ENCODE data around the gene ACOT8.
A peak's percentile ranks its signal among the peaks of the same experiment; 100 is the strongest.
"Not testable (repeated sequence)": the region's sequence is repeated elsewhere in the genome, so short reads cannot be mapped to it uniquely, and the experiment has no call there.

Gene ACOT8

DNA sequence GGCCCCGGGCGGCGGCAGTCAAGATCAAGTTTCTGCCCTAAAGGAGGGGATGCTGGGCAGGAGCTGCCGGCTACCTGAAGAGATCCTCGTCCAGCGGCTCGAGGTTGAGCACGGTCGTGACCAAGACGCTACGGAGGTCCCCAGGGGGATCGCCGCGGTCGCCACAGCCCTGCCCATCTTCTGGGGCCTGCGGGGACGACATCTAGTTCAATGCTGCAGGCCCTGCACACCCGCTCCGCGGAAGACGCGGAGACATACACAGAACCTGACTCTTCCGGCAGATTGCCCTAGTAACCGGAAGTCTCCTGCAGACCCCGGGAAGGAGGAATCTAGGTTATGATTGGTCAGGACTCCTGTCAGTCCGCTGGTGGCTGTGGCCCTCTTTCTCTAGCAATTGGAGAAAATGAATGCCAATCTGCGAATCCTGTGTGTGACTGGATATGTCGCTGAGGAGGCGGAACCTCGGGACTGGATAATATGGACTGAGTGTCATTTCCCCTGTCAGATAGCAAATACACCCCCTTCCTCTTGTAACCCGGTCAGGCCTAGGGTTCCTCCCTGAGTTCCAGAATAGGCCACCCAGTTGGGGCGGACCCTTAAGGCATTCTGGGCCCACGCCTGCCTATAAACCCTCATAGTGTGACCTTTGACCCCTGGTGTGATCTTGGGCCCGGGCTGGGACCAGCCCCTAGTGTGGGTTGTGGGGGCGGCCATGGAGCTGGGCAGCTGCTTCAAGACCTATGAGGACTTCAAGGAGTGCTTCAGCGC, at the start of gene ACOT8, which contains the start of gene ZSWIM3:
Gene ACOT8, minus strand, starts transcription at position 279 of the 768 bp plus-strand sequence. Its CDS starts 77 bp downstream, at position 202.
Gene ZSWIM3, plus strand, starts transcription at position 501 of the 768 bp plus-strand sequence. Its CDS starts 212 bp downstream, at position 713.
- DNase-seq: peak; percentile 100

DNA sequence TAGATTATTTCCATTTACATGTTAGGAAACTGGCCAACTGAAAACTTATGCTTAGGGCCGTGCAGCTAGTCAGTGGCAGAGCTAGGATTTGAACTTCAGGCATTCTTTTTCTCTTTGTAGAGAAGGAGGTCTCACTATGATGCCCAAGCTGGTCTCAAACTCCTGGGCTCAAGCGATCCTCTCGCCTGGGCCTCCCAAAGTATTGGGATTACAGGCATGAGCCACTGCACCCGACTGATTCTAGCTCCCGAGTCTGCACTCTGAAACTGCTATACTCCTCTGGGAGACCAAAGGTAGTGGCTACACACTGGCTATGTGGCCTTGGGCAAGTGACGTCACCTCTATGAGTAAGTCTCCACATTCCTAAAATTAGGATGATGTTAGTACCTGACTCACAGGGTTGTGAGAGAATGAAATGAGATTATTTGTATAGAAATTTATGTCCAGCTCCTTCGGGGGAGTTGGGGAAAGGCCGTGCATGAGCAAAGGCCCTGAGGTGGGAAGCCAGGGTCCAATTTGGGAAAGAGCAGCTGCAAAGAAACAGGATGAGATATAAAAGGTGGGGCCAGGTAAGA, 48.4 kb upstream of the ACOT8 start:
- DNase-seq: no peak

DNA sequence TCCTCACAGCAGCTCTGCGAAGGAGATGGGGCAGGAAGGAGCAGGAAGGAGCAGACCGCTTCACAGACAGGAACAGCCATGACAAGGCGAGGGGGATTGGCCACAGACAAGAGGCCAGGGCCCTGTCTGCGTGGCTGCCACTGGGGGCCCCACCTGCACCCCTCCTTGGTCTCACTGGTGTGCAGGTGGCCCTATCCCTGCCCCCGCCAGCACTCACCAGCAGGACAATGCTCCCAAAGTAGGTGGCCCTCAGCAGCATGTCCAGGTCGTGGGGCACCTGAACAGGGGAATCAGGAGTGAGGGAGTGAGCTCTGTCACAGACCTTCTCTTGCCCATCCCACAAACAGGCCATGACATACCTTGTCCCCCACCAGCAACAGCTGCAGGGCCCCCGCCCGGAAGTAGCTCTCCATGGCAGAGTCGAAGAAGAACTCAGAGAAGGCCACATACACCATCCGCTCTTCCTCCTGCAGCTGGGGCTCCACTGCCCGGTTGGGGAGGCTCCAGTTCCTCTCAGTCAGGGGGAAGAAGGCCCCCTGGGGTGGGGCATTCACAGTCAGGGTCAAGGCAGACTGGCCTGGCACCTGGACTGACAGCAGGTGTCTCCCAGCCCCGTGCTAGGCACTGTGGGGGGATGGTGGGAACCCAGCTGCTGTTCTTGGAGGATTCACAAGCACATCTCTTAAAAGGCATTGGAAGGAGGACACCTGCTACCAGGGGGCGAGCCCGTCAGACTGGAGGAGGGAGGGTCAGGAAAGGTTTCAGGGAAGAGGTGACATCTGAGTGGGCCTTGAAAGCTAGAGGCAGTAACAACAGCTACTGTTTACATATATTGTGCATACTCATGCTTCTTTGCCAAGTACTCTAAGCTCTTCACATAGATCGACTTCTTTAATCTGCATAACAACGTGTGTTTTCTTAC, 47.7 kb upstream of the ACOT8 start:
- no peak for DNase-seq

GRCh38 chr20:45902199-45902701, 45.1 kb upstream of the ACOT8 start:
- DNase-seq: no peak

GRCh38 chr20:45901332-45901731, 44.1 kb upstream of the ACOT8 start:
- DNase-seq: not testable (repeated sequence)

DNA sequence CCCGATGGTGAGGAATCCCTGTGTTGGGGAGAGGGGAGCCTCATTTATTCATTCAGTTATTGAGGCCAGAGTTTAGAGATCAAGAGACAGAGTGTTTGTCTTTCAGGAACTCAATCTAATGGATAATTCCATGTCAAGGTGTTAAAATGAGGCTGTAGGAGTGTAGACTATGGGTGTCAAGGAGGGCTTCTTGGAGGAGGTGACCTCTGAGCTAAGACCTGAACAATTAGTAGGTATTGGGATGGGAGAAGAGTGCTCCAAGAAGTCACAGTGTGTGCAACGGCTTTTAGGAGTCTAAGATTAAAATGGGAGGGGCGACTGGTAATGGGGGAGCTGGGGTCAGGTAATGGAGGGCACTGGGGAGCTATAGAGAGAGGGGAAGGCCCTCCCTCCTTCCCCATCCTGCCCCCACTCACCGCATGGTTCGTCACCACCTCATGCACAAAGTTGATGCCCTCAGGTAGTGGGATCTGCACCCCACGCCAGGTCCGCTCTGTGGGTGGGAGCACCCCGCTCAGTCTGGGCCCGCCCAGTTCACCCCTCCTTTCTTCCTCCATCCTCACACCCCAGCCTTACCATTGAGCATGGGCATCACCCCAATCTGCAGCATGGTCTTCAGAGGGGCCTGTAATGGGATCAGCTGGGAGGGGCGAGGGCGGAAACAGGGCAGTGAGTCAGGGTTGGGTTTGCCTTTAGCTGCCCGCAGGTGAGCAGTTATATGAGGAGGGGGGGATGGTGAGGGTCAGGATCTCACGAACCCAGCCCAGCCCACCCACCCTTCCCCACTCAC, 42.0 kb upstream of the ACOT8 start:
- no peak for DNase-seq

- DNase-seq: no peak
These were observed 41.1 kb upstream of the ACOT8 start for GRCh38 chr20:45898285-45898684.

DNA sequence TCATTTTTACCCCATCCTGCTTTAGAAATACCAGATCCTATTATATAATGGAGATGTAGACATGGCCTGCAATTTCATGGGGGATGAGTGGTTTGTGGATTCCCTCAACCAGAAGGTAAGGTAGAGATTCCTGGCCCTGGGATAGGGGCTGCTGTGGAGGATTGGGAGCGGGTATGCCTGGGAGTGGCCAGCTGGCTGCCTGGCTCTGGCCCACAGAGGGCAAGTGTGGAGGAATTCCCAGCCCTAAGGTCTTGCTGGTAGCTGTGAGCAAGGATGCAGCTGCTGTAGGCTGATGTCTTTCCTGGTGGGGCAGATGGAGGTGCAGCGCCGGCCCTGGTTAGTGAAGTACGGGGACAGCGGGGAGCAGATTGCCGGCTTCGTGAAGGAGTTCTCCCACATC, 40.5 kb upstream of the ACOT8 start:
- DNase-seq: no peak

- DNase-seq: no peak
These were observed 40.1 kb upstream of the ACOT8 start for GRCh38 chr20:45897289-45897688.

GRCh38 chr20:45896641-45897161, 39.5 kb upstream of the ACOT8 start:
- DNase-seq: no peak

DNA sequence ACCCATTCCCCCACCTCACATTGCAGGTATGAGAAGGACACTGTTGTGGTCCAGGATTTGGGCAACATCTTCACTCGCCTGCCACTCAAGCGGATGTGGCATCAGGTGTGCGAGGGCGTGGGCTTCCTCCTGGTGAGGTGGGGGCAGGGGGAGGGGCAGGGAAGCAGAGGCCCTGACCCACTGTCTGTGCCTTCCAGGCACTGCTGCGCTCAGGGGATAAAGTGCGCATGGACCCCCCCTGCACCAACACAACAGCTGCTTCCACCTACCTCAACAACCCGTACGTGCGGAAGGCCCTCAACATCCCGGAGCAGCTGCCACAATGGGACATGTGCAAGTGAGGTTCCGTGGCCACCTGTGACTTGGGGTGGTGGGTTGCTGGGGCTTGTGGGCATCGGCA, 37.6 kb upstream of the ACOT8 start:
- no peak for DNase-seq

GRCh38 chr20:45893831-45894230, 36.6 kb upstream of the ACOT8 start:
- DNase-seq: no peak

DNA sequence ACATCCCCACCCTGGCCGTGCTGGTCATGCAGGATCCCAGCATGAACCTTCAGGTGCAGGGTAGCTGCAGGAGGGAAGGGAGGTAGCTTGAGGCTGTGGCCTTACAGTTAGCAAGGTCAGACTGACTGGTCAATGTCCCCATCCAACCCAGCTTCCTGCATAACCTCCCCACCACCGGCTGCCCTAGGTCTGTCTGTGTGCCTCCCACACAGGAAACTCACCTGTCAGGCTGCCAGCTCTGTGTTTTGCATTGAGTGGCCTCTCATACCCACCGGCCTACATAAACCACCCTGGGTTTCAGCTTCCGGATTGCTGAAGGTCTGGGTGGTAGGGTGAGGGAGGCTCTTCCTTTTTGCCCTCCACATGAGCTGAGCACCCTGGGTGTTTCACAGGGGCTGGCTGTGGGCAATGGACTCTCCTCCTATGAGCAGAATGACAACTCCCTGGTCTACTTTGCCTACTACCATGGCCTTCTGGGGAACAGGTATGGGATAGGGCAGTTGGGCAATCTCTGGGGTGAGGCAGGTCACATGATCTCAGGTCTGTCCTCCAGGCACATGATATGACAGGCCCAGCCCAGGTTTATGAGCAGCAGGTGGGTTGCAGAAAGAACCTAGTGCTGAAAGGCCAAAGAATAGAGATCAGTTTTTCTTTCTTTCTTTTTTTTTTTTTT, 35.8 kb upstream of the ACOT8 start:
- DNase-seq: peak; percentile 51

- DNase-seq: no peak
These were observed 35.0 kb upstream of the ACOT8 start for GRCh38 chr20:45892049-45892825.

GRCh38 chr20:45890985-45891983, 34.1 kb upstream of the ACOT8 start, which contains the start of the genes CTSA and NEURL2:
TSS of gene CTSA (plus strand) at chr20:45891335. CDS start at chr20:45891569, 234 bp downstream.
TSS of gene NEURL2 (minus strand) at chr20:45891208. CDS start at chr20:45890991, 217 bp downstream.
- DNase-seq: peak; percentile 89

- DNase-seq: peak; percentile 30
These were observed 33.1 kb upstream of the ACOT8 start for GRCh38 chr20:45890077-45890984.

GRCh38 chr20:45888681-45889080, 31.5 kb upstream of the ACOT8 start:
- DNase-seq: no peak

DNA sequence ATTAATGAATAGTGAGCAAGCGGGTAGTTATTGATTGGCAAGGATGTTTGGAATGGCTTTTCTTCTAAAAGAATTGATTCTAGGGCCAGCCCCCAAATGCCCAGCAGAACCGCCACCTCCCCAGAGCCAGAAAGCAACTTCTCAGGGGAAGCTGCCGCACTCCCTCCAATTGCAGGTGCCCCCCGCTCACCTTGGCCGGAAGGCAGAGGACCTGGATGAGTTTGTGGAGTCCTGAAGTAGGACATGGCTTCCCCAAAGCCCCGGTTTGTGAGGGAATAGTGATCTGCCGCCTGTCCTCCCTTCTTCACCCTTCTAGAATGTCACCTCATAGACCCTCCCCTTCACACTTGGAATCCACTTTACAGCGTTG, 30.1 kb upstream of the ACOT8 start, which contains the start of gene SPATA25:
Gene SPATA25, minus strand, starts transcription at position 277 of the 370 bp plus-strand sequence. Its CDS starts 32 bp downstream, at position 245.
- DNase-seq: no peak
